ENCODE data around the gene ZNF362.

DNA sequence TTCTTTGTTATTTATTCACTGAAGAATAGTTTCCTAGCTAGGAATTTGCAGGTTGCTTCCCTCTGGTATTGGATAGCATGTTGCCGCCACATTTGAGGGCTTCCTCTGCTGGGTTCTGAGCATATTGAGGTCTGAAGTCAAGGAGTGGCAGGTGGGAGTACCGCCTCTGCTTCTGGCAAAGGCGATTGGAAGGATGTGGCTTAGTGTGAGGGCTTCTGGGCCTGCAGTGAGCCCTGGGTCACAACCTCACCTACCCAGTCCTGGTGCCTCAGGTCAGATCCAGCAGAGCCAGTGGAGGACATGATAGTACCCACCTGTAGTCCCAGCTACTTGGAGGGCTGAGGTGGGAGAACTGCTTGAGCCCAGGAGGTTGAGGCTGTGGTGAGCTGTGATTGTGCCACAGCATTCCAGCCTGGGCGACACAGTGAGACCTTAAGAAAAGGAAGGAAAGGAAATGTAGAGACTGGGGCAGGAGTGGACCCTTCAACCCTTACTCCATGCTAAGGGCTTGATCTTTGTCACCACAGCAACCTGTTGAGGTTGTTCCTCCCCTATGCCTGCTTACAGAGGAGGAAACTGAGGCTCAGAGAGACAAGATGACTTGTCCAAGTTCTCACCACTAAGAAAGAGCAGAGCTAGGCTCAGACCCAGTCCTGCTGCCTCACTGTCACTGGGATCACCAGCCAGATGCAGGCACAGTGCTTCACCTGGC lies 41.8 kb downstream of the ZNF362 start:
- TF ChIP-seq CTCF (IDR thresholded peaks at IDR 0.05; ENCODE audit: low read depth, low read length, poor library complexity, severe bottlenecking): no peak
- TF ChIP-seq EZH2phosphoT487 (IDR thresholded peaks at IDR 0.05; ENCODE audit: borderline replicate concordance, low read length): no peak
